ENCODE measurements around the gene DNAJB4.

DNAJB4 gene

GRCh38 chr1:78051005-78051404, 46.3 kb downstream of the DNAJB4 start:
- no peaks in the 10 kb centered on the region for H4K20me1 ChIP-seq (ENCODE audit: insufficient read depth, low read length)
- H3K36me3 ChIP-seq (ENCODE audit: insufficient read depth, low read length) = no peaks in the 10 kb centered on the region
- no peaks in the 10 kb centered on the region for H3K27me3 ChIP-seq (ENCODE audit: insufficient read depth, low read length)
- H3F3A ChIP-seq (ENCODE audit: insufficient read depth, low read length) = no peaks in the 10 kb centered on the region
- H2AFZ ChIP-seq (ENCODE audit: low read length) = no peak overlapping the region
- no peaks in the 10 kb centered on the region for H3K9me2 ChIP-seq (ENCODE audit: low read depth, low read length)
- H3K9ac ChIP-seq (ENCODE audit: low read length) = no peak overlapping the region
- no peak overlapping the region for H3K27ac ChIP-seq (ENCODE audit: low read depth, low read length, poor library complexity, severe bottlenecking)
- H3K79me2 ChIP-seq (ENCODE audit: insufficient read depth, low read length) = no peaks in the 10 kb centered on the region
- H3K4me1 ChIP-seq (ENCODE audit: insufficient read depth, low read length, severe bottlenecking) = no peaks in the 10 kb centered on the region
- no peak overlapping the region for H3K4me3 ChIP-seq (ENCODE audit: low read depth, low read length, poor library complexity, severe bottlenecking)
- no peak overlapping the region for H3K4me2 ChIP-seq (ENCODE audit: low read length)
- no peak for TF ChIP-seq EZH2 (IDR thresholded peaks at IDR 0.05; ENCODE audit: borderline replicate concordance, low read length)
- TF ChIP-seq CTCF (IDR thresholded peaks at IDR 0.05; ENCODE audit: low read length) = no peak
- H3K9me3 ChIP-seq (ENCODE audit: low read length) = no peaks in the 10 kb centered on the region

DNA sequence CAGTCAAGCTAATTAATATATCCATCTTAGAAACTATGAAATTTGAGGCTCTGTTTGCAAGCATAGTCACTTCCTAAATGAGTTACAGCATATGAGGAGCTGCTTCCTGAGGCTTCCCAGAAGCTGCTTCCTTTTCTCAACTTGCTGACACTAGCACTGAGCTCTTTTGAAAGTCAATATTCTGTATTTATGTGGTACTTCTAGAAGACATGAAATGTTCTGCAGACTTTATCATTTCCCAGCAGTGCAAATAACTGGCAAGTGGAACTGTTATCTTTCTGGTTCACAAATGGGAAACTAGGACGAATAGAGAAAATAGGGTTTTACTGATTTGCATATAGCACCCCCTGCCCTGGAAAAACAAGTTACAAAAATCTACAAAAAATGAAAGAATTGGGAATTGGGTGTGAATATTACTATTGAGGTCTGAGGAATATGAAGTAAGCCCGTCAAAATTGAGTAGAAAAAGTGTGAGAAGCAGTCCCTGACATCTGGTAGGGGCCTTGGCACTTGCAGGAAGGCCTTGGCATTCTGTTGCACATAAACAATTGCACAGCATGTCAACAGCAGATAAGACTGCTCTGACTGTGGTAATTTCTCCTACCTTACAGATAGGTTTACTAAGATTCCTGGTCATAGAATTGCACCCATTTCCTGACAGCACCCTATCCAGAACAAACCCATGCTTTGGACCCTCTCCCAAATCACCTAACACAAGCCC, 48.1 kb downstream of the DNAJB4 start:
- Histone ChIP-seq H3K9ac (ENCODE audit: low read length) (no peak overlapping the region), H4K20me1 (ENCODE audit: insufficient read depth, low read length) (no peaks in the 10 kb centered on the region), H2AFZ (ENCODE audit: low read length) (no peak overlapping the region), H3F3A (ENCODE audit: insufficient read depth, low read length) (no peaks in the 10 kb centered on the region), H3K4me2 (ENCODE audit: low read length) (no peak overlapping the region), H3K79me2 (ENCODE audit: insufficient read depth, low read length) (no peaks in the 10 kb centered on the region), H3K9me3 (ENCODE audit: low read length) (no peaks in the 10 kb centered on the region), H3K27ac (ENCODE audit: low read depth, low read length, poor library complexity, severe bottlenecking) (no peak overlapping the region), H3K4me3 (ENCODE audit: low read depth, low read length, poor library complexity, severe bottlenecking) (no peak overlapping the region), H3K9me2 (ENCODE audit: low read depth, low read length) (no peaks in the 10 kb centered on the region), H3K27me3 (ENCODE audit: insufficient read depth, low read length) (no peaks in the 10 kb centered on the region), H3K36me3 (ENCODE audit: insufficient read depth, low read length) (no peaks in the 10 kb centered on the region), H3K4me1 (ENCODE audit: insufficient read depth, low read length, severe bottlenecking) (no peaks in the 10 kb centered on the region)
- TF ChIP-seq EZH2 (IDR thresholded peaks at IDR 0.05; ENCODE audit: borderline replicate concordance, low read length) (no peak), CTCF (IDR thresholded peaks at IDR 0.05; ENCODE audit: low read length) (no peak)

GRCh38 chr1:78053498-78053897, 48.8 kb downstream of the DNAJB4 start:
- Histone ChIP-seq H3K4me3 (ENCODE audit: low read depth, low read length, poor library complexity, severe bottlenecking) (no peak overlapping the region), H3K9me2 (ENCODE audit: low read depth, low read length) (no peaks in the 10 kb centered on the region), H2AFZ (ENCODE audit: low read length) (no peak overlapping the region), H3F3A (ENCODE audit: insufficient read depth, low read length) (no peaks in the 10 kb centered on the region), H3K27me3 (ENCODE audit: insufficient read depth, low read length) (no peaks in the 10 kb centered on the region), H3K36me3 (ENCODE audit: insufficient read depth, low read length) (no peaks in the 10 kb centered on the region), H3K27ac (ENCODE audit: low read depth, low read length, poor library complexity, severe bottlenecking) (no peak overlapping the region), H3K9ac (ENCODE audit: low read length) (no peak overlapping the region), H4K20me1 (ENCODE audit: insufficient read depth, low read length) (no peaks in the 10 kb centered on the region), H3K79me2 (ENCODE audit: insufficient read depth, low read length) (no peaks in the 10 kb centered on the region), H3K4me2 (ENCODE audit: low read length) (no peak overlapping the region), H3K9me3 (ENCODE audit: low read length) (no peaks in the 10 kb centered on the region), H3K4me1 (ENCODE audit: insufficient read depth, low read length, severe bottlenecking) (no peaks in the 10 kb centered on the region)
- no peak for TF ChIP-seq CTCF (IDR thresholded peaks at IDR 0.05; ENCODE audit: low read length)
- no peak for TF ChIP-seq EZH2 (IDR thresholded peaks at IDR 0.05; ENCODE audit: borderline replicate concordance, low read length)
